B cell (primary cell): ENCODE results near the gene KANTR. TPM values are rescaled to one million over a fixed set of nuclear protein-coding genes. Genes with fewer than 3 reads are reported as not detected.

Source experiments
- ATAC-seq: fragments of 200-7000 bp; cut with Tn5 transposase; one replicate; pipeline ENCODE4 v1.10.0; 2021; ENCODE audit warnings: low read depth, mild to moderate bottlenecking, moderate number of reproducible peaks, moderate library complexity
- CTCF ChIA-PET: fragments of 350-600 bp; sonication (Branson Sonifier 250); formaldehyde crosslinking; loops from one replicate; lab custom pipeline; 2021; ENCODE audit warnings: antibody characterized with exemption, inconsistent platforms; lab: Charles Lee
- POLR2A ChIA-PET: fragments of 350-600 bp; sonication (Branson Sonifier 250); formaldehyde crosslinking; loops from one replicate; lab custom pipeline; 2021; ENCODE audit warnings: antibody characterized with exemption; lab: Charles Lee
- DNase-seq: peaks from one replicate; pipeline ENCODE4 v3.0.0; 2013
- H2AFZ ChIP-seq: 2 replicates; pipeline ENCODE4 v1.6.1; 2012; ENCODE audit warnings: mild to moderate bottlenecking, low read depth, low read length; ENCODE audit not compliant: insufficient read depth, poor library complexity, severe bottlenecking
- H3K27ac ChIP-seq, 2 donors: 1 replicate in 1 of 2; 2 replicates in 1 of 2; pipeline ENCODE4 v1.5.1; 2012 to 2013; ENCODE audit warnings: low read length in 2 of 2, mild to moderate bottlenecking in 2 of 2, moderate library complexity in 1 of 2
- H3K27me3 ChIP-seq, 4 experiments: fragments of 200-600 bp in 1 of 4; sonication (generic) in 1 of 4; replicated peaks in 1 of 4; 1 replicate in 2 of 4; 2 replicates in 2 of 4; pipeline versions ENCODE4 v1.6.1 to v1.7.0; 2013 to 2016; ENCODE audit warnings: low read length in 3 of 4, mild to moderate bottlenecking in 2 of 4, mixed read lengths in 1 of 4, moderate library complexity in 1 of 4; ENCODE audit not compliant: insufficient read depth in 4 of 4, control insufficient read depth in 3 of 4; ENCODE audit errors: control extremely low read depth in 1 of 4
- H3K36me3 ChIP-seq, 2 experiments: replicated peaks in 1 of 2; 1 replicate in 1 of 2; 2 replicates in 1 of 2; pipeline versions ENCODE4 v1.6.1 to v1.7.1; 2013; ENCODE audit warnings: low read length in 1 of 2; ENCODE audit not compliant: insufficient read depth in 2 of 2, control insufficient read depth in 1 of 2; ENCODE audit errors: control extremely low read depth in 1 of 2, extremely low read depth in 1 of 2
- H3K4me1 ChIP-seq, 2 donors: fragments of 200-600 bp in 1 of 2; sonication (generic) in 1 of 2; 1 replicate in 1 of 2; 2 replicates in 1 of 2; pipeline versions ENCODE4 v1.5.1 to v1.6.1; 2013 to 2017; ENCODE audit warnings: low read length in 2 of 2; ENCODE audit not compliant: control insufficient read depth in 2 of 2, insufficient read depth in 2 of 2
- H3K4me2 ChIP-seq: replicated peaks from 2 replicates; pipeline ENCODE3; 2012; ENCODE audit warnings: mild to moderate bottlenecking, low read depth, low read length; ENCODE audit not compliant: poor library complexity, severe bottlenecking
- H3K4me3 ChIP-seq, 5 experiments: fragments of 200-600 bp in 1 of 5; sonication (generic) in 1 of 5; 1 replicate in 3 of 5; 2 replicates in 2 of 5; pipeline versions ENCODE4 v1.5.1 to v1.7.0; 2011 to 2016; ENCODE audit warnings: low read length in 4 of 5, mild to moderate bottlenecking in 4 of 5, low read depth in 2 of 5, control low read depth in 1 of 5, moderate library complexity in 1 of 5; ENCODE audit not compliant: insufficient read depth in 1 of 5; ENCODE audit errors: control extremely low read depth in 1 of 5, extremely low read depth in 1 of 5
- H3K79me2 ChIP-seq: fragments of 200-600 bp; sonication (generic); one replicate; pipeline ENCODE4 v1.6.0; 2016; ENCODE audit warnings: low read length; ENCODE audit not compliant: control insufficient read depth, insufficient read depth
- H3K9ac ChIP-seq: fragments of 200-600 bp; sonication (generic); 2 replicates; pipeline ENCODE4 v1.6.1; 2017; ENCODE audit warnings: mild to moderate bottlenecking, low read length, moderate library complexity
- H3K9me3 ChIP-seq, 3 donors: one replicate each; pipeline versions ENCODE4 v1.6.1 to v1.7.1; 2013; ENCODE audit warnings: low read length in 2 of 3; ENCODE audit not compliant: control insufficient read depth in 2 of 3, insufficient read depth in 1 of 3; ENCODE audit errors: control extremely low read depth in 1 of 3
- H4K20me1 ChIP-seq: 2 replicates; pipeline ENCODE4 v1.6.0; 2012; ENCODE audit warnings: mild to moderate bottlenecking, low read length; ENCODE audit not compliant: insufficient read depth, control insufficient read depth, poor library complexity, severe bottlenecking
- H3K27ac Mint-ChIP-seq: one replicate; pipeline ENCODE4 v1.8.0; 2021; ENCODE audit warnings: mixed read lengths
- H3K27me3 Mint-ChIP-seq: one replicate; pipeline ENCODE4 v1.8.0; 2021; ENCODE audit warnings: mixed read lengths
- H3K4me1 Mint-ChIP-seq: one replicate; pipeline ENCODE4 v1.8.0; 2021; ENCODE audit warnings: mixed read lengths
- H3K4me3 Mint-ChIP-seq: one replicate; pipeline ENCODE4 v1.8.0; 2021; ENCODE audit warnings: mixed read lengths
- H3K9me3 Mint-ChIP-seq: one replicate; pipeline ENCODE4 v1.8.0; 2022; ENCODE audit warnings: mixed read lengths; ENCODE audit not compliant: insufficient read depth
- CTCF ChIP-seq: fragments of 200-600 bp; IDR thresholded peaks from one replicate; pipeline ENCODE4 v1.8.0; 2022; ENCODE audit warnings: antibody characterized with exemption, mild to moderate bottlenecking
- EZH2 ChIP-seq: IDR thresholded peaks from 2 replicates; pipeline ENCODE4 v1.6.1; 2012; ENCODE audit warnings: borderline replicate concordance, low read depth, mild to moderate bottlenecking, moderate library complexity, low read length; ENCODE audit not compliant: insufficient read depth, poor library complexity, severe bottlenecking
- WGBS: methylation state at CpG from one replicate; pipeline ENCODE4 v1.1.5; 2013; ENCODE audit warnings: missing lambda C conversion rate; ENCODE audit not compliant: insufficient coverage; 5-methylcytosine and 5-hydroxymethylcytosine counted together
- intact Hi-C: fragments of 100-400 bp; cut with micrococcal nuclease; formaldehyde crosslinking; loops from one replicate; pipeline ENCODE4 v1.10.0; 2022
- polyA plus RNA-seq: library from polyadenylated mRNA; depleted of rRNA; stranded (reverse); fragments of >200 nt; gene quantifications from 2 replicates; pipeline ENCODE4 v1.2.3, GENCODE V29; 2012
- total RNA-seq, 2 donors: library from RNA; stranded (reverse); fragments of 120-200 nt in 1 of 2; gene quantifications; 1 replicate in 1 of 2; 2 replicates in 1 of 2; pipeline versions ENCODE4 v1.2.3 to v1.2.4, GENCODE V29; 2013 to 2022

KANTR gene
- total and polyA plus RNA-seq, 2 donors (not counting 1 experiment from before 2014, with no cell fraction given) = 6.7 to 26.8 TPM

- Mint-ChIP-seq H3K27me3 (no peaks in the 10 kb centered on the region), H3K27ac (peak overlapping the region; percentile 96), H3K4me1 (peaks cover 13% of the 10 kb centered on the region), H3K4me3 (peak overlapping the region; percentile 89), H3K9me3 (no peaks in the 10 kb centered on the region)
- 40% methylated on average over 1 of the region's 9 CpGs for WGBS
- Histone ChIP-seq H3K4me1 (peaks cover 9 to 12% of the 10 kb centered on the region in 2 donors), H3K36me3 (no peaks in the 10 kb centered on the region), H3K9me3 (no peaks in the 10 kb centered on the region), H2AFZ (peak overlapping the region; percentile 93), H3K79me2 (no peaks in the 10 kb centered on the region), H3K4me2 (peak overlapping the region; percentile 77), H3K27me3 (no peaks in the 10 kb centered on the region), H3K27ac (peak overlapping the region; percentile 74 to 84), H3K4me3 (peak overlapping the region in 4 of 5 experiments; percentile 52 to 60 (median 56)), H4K20me1 (no peaks in the 10 kb centered on the region), H3K9ac (peak overlapping the region; percentile 56)
- DNase-seq = peak; percentile 48
- no peak for ATAC-seq
- intact Hi-C loops = loop anchor here (10.0 kb wide), 2 partner anchors 152 to 242 kb away; partner anchors contain the start of gene KDM5C
- TF ChIP-seq CTCF (no peak), EZH2 (no peak)
- ChIA-PET CTCF (interaction anchor here (0.7 to 4.5 kb wide), 6 partner anchors 9 to 246 kb away, joined by 3 to 39 read pairs (median 4); partner anchors contain the start of gene TSPYL2), POLR2A (interaction anchor here (1.9 kb wide), 1 partner anchor 10 kb away, joined by 30 read pairs; the partner anchor contains the start of gene TSPYL2)
These were observed 21.4 kb upstream of the KANTR start for GRCh38 chrX:53072418-53073114.

GRCh38 chrX:53073115-53073586 lies 20.8 kb upstream of the KANTR start:
- intact Hi-C loops = loop anchor here (10.0 kb wide), 2 partner anchors 152 to 242 kb away; partner anchors contain the start of gene KDM5C
- Mint-ChIP-seq H3K4me1 (peaks cover 13% of the 10 kb centered on the region), H3K27me3 (no peaks in the 10 kb centered on the region), H3K9me3 (no peaks in the 10 kb centered on the region), H3K4me3 (peak overlapping the region; percentile 50), H3K27ac (peak overlapping the region; percentile 96)
- Histone ChIP-seq H3K27ac (peak overlapping the region; percentile 74 to 84), H3K27me3 (no peaks in the 10 kb centered on the region), H3K9ac (no peak overlapping the region), H3K79me2 (no peaks in the 10 kb centered on the region), H3K36me3 (no peaks in the 10 kb centered on the region), H4K20me1 (no peaks in the 10 kb centered on the region), H3K4me3 (no peak overlapping the region), H3K9me3 (no peaks in the 10 kb centered on the region), H3K4me2 (no peak overlapping the region), H3K4me1 (peaks cover 9 to 12% of the 10 kb centered on the region in 2 donors), H2AFZ (no peak overlapping the region)
- DNase-seq (no peak), ATAC-seq (no peak)
- no peak for TF ChIP-seq CTCF
- no peak for TF ChIP-seq EZH2
- ChIA-PET CTCF (interaction anchor here (1.4 to 4.5 kb wide), 2 partner anchors 9 to 16 kb away, joined by 8 to 39 read pairs; partner anchors contain the start of gene TSPYL2), POLR2A (interaction anchor here (0.6 kb wide), 2 partner anchors 14 to 945 kb away, joined by 3 to 4 read pairs; no protein-coding TSS in a partner anchor)
- 83% methylated on average over 4 of the region's 6 CpGs for WGBS
